ENCODE measurements around the gene NMNAT2.
A peak's percentile ranks its signal among the peaks of the same experiment; 100 is the strongest.
"Not testable (repeated sequence)": the region's sequence is repeated elsewhere in the genome, so short reads cannot be mapped to it uniquely, and the experiment has no call there.

NMNAT2 gene

GRCh38 chr1:183282101-183282855 is 135.9 kb downstream of the NMNAT2 start:
- no peak for DNase-seq

GRCh38 chr1:183281553-183282091 is 136.6 kb downstream of the NMNAT2 start:
- peak; percentile 54 to 67 for DNase-seq

- peak; percentile 12 to 19 for DNase-seq
Measured at GRCh38 chr1:183281039-183281438, 137.1 kb downstream of the NMNAT2 start.

DNA sequence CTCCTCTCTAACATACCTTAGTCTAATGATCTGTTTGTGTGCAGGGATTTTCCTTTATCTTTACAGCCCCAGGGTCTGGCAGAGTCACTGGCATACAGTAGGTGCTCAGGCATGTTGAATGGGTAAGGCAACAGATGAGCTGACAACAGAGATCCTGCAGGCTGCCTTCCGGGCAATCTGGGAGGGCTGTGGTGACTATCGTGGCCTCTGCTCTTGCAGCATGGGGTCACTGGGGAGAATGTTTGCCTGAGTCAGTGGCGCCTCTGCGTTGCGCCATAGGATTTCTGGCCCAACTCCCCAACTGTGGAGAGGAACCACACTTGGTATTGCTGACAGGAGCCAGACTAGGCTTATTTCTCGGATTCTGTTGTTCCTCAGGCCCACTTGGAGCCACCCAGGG is 138.3 kb downstream of the NMNAT2 start:
- DNase-seq, result peak; percentile 27 to 35

- DNase-seq, result no peak
Measured at GRCh38 chr1:183278739-183279591, 139.2 kb downstream of the NMNAT2 start.

DNA sequence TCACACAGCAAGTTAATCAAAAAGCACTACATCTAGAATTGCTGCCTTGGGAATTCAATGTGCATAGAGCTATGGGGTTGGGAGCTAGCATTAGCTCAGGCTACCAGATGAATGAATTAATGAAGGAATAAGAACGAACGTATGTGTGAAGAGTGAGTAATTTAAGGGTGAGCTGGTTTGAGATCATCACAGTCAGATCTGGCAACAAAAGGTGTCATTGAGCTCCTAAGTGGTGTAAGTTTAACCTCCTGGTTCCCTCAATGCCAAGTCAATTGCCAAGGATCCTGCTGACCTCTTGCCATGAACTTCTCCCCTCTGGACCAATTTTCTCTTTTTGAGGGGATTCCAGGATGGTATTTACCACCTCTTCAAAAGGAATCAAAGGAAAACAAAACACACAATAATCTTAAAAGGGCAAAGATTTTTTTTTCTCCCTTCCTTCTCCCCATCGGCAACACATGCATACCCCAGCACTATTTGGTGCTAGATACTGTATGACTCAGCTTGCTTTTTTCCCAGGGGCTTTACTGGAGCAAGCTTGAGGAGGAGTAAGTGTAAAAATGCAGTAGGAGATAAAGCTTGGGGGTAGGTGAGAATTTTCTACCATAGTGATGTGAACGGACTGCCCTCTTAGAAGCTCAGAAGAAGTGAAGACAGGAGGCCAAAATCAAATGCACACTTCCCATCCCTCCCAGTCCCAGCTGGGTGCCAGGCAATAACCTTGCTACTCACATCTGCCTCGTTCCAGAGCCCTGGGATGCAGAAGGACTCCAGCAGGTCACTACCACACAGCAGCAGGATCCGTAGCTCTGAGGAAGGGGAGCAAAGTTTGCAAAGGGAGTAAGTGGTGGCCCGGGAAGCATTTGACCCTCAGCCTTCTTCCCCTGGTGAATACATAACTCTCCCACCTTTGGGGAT is 140.1 kb downstream of the NMNAT2 start:
- DNase-seq, result no peak

DNA sequence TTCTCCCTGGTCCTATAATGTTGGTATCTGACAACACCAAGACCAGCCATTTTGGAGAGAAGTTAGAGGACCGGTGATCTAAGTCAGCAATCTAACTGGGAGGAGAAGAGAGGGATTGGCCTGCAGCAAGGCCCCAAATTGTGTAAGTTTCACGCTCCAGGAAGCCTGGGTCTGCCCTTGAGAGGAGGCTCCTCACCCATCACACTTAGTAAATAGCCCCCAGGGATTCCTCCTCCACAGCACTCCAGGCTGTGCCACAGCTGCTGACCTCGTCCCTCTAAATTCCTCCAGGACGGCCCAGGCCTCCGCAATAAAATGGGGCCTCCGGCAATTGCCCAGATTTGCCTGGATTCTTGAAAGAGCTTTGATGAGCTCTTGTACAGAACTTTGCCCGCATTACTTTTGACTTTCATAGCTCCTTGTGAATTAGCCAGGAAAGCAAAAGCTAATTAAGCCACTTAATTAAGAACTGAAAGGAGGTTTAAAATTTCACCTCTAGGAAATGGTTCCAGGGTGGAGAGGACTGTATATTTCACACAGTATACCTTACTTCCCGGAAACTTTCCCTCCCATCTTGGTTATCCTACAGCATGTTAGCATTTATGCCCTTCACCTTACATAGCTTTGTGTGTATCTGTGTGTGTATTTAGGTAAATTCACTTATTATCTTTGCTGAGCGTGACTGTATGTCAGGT is 141.6 kb downstream of the NMNAT2 start:
- no peak for DNase-seq

DNA sequence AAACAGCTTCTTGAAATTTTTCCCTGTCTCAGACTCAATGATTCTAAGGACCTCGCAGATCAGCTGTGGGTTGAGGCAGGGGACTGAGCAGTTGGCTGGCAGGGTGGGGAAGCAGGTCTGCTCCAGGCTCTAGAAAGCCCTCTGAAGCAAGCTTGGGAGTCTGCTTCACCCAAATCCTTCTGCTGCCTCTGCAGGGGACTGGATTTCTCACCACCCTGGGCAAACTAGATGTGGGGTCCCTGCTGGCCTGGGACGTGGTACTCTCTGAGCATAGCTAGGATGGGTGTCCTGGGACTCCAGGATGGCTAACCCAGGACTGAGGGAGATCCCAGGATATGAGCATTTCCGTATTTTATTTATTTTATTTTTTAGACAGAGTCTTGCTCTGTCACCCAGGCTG is 142.9 kb downstream of the NMNAT2 start:
- no peak for DNase-seq

DNA sequence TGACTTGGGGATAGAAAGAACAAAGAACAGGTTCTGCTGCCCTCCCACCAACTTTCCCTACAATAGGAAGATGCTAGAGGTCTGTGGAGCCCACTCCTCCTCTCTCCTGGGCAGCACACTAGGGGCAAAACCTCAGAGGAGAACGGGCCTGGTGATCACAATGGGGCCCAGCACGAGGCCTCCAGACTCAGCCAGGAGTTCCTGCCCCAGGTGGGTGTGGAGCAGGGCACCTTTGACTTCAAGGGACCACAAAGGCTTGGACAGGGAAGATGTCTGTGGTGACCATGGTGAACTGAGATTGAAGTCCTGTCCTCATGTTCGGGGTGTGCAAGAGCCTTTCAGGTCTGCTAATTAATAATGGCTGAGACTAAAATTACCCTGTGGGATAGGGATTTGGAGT is 143.3 kb downstream of the NMNAT2 start:
- no peak for DNase-seq

DNA sequence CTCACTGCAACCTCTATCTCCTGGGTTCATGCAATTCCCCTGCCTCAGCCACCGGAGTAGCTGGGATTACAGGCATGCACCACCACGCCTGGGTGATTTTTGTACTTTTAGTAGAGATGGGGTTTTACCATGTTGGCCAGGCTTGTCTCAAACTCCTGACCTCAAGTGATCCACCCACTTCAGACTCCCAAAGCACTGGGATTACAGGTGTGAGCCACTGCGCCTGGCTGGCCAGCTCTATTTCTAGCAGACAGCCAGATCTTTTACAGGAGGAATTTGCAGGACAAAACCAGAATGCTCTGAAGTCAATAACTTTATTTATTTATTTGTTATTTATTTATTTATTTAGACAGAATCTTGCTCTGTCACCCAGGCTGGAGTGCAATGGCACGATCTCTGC is 144.2 kb downstream of the NMNAT2 start:
- not testable (repeated sequence) for DNase-seq

DNA sequence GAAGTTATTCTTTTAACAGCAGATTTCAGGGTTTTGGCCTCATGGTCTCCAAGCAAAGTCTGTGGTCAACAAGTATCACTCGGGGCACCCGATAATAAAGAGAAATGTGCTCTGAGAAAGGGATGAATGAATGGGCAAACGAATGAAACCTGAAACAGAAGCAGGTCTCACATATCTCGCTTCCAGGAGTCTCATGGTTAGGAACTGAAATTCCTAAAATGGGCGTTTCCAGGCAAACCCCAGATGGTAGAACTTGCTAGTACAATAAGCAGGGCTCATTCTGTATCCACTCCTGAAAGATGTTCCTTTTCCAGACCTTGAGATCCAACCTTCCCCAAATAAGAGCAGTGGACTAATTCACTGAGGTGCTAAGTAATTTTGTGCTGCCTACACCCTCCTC is 144.9 kb downstream of the NMNAT2 start:
- no peak for DNase-seq

GRCh38 chr1:183272390-183272848 is 145.8 kb downstream of the NMNAT2 start:
- DNase-seq, result no peak

DNA sequence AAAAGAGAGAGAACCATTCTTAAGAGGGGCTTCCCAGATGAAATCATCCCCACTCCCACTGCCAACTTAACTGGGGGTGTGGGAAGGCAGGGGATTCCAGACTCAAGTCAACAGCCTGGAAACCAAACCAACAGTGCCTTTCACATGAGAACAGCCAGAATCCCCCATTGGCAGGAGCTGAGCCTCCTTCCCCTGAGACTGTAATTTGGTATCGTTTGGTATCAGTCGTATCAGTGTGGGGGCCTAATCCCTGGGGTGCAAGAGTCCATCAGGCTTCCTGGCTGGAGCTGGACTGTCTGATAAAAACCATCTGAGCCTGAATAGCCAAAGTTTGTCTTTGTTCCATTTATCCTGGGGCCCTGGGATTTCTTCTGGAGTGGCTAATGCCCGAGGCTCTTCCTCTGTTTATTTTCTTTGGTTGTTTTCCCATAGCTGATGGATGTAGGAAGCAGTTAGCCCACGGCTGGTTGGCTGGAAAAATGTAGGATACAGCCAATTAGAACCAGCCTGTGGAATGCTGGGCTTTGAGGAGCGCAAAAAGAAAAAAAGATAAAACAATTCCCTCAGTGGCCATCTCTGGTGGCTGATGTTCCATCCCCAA is 147.5 kb downstream of the NMNAT2 start:
- DNase-seq, result no peak

DNA sequence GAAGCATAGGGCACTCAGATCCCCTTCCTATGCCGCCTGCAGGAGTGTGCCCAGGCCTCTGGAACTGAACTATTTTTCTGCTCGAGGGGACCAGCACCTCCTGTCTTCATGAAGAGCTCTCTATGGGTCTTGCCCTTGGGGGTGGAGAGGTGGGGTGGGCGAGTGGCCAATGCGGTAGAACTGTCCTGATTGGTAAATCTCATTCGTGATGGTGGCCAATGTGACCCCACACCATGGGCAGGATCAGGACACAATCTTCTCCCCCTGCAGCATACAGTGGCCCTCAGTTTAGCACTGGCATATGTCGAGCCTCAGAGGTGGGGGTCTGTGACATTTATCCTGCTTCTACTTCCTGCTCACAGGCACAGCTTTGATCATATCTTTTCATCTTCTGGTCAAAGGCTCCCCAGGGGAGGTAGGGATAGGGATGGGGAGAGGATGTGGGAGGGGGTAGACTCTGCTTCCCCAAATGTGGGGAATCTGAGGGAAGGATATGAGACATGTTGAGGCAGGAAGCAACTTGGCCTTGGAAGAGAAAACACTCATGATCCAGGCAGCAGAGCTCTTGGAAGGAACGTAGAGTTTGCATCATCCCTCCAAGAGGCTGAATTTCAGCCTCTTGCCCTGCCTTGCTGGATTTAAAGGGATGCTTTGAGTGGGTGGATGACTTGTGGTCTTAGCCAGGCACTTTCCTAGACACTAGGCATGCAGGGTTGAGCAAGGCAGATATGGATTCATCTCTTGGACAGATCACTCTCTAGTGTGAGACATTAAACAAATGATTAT is 150.3 kb downstream of the NMNAT2 start:
- DNase-seq, result no peak

GRCh38 chr1:183263886-183264602 is 154.1 kb downstream of the NMNAT2 start:
- no peak for DNase-seq

DNA sequence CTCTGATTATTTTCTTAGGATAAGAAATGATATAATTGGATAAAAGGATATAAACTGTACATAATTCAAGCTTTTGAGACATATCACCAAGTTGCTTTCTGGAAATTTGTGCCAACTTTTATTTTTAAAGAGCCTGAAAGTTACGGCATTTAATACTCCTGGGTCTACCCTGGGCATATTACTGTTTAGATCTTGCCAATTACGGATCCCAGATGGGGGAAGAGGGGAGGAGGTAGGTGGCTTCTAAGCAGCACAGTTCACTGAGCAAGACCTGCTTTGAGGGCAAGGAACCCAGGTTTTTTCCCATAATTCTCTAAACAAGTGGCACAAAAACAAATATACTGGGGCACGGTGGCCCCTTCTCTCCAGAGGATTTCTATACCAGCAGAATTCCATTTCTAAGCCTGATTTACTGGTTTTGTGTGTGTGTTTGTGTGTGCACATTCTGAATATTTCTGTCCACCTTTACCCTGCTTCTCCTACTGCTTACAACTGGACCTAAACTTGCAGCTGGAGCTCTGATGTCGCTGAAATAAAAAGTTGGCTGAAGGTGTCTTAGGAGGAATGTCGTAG is 155.5 kb downstream of the NMNAT2 start:
- no peak for DNase-seq

GRCh38 chr1:183259924-183260323 is 158.3 kb downstream of the NMNAT2 start:
- no peak for DNase-seq

- no peak for DNase-seq
Measured at GRCh38 chr1:183255073-183255472, 163.1 kb downstream of the NMNAT2 start.

- DNase-seq, result no peak
Measured at GRCh38 chr1:183251959-183252450, 166.2 kb downstream of the NMNAT2 start.

Measured in AML-193 (cell line).